ENCODE data around the gene HDAC9. TPM values are rescaled to one million over a fixed set of nuclear protein-coding genes. Genes with fewer than 3 reads are reported as not detected.

The HDAC9 gene
- total RNA-seq, 3 donors from 2014 or later (not counting 1 experiment from before 2014, with no cell fraction given) = 19.1 to 41.1 (median 24.1) TPM

DNA sequence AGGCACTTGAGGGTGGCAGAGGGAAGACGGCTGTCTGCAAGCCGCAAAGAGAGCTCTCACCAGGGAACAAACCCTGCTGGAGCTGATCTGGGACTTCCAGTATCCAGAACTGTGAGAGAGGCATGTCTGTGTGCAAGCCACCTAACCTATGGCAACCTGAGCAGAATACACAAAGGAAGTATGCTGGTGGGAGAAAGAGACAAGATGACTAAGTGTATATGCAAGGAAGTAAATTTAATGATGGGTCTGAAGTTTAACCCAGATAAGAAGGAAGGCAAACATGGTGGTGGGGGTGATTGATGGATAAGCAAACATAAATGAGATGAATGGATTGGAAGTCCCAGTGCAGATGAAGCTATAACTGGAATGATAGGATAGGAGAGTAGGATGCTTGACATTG, 328.6 kb downstream of the HDAC9 start:
- Histone ChIP-seq H3K36me3 (ENCODE audit: control insufficient read depth, insufficient read depth, low read length) (no peaks in the 10 kb centered on the region), H3K4me3 (ENCODE audit: low read length) (no peak overlapping the region), H3K9me3 (ENCODE audit: control insufficient read depth, insufficient read depth, low read length) (no peaks in the 10 kb centered on the region), H3K27me3 (ENCODE audit: control insufficient read depth, insufficient read depth, low read length) (no peaks in the 10 kb centered on the region), H3K4me1 (ENCODE audit: control insufficient read depth, insufficient read depth, low read length) (no peaks in the 10 kb centered on the region), H3K27ac (ENCODE audit: low read length) (no peak overlapping the region)
- no peak overlapping the region for H3K4me3 Mint-ChIP-seq
- TF ChIP-seq CTCF (IDR thresholded peaks at IDR 0.05) = no peak
- H3K27ac Mint-ChIP-seq = no peak overlapping the region
- peaks cover 0 to 3% of the 10 kb centered on the region in 2 donors for H3K9me3 Mint-ChIP-seq
- H3K4me1 Mint-ChIP-seq = no peaks in the 10 kb centered on the region
- intact Hi-C loops (cut with micrococcal nuclease) = no loop called here
- 99% methylated on average over 2 of the region's 2 CpGs for WGBS (ENCODE audit: insufficient coverage)
- H3K27me3 Mint-ChIP-seq (ENCODE audit: low read depth in 2 of 2) = no peaks in the 10 kb centered on the region
- DNase-seq (no peak), ATAC-seq (no peak)
- no peaks in the 10 kb centered on the region for H3K36me3 Mint-ChIP-seq

DNA sequence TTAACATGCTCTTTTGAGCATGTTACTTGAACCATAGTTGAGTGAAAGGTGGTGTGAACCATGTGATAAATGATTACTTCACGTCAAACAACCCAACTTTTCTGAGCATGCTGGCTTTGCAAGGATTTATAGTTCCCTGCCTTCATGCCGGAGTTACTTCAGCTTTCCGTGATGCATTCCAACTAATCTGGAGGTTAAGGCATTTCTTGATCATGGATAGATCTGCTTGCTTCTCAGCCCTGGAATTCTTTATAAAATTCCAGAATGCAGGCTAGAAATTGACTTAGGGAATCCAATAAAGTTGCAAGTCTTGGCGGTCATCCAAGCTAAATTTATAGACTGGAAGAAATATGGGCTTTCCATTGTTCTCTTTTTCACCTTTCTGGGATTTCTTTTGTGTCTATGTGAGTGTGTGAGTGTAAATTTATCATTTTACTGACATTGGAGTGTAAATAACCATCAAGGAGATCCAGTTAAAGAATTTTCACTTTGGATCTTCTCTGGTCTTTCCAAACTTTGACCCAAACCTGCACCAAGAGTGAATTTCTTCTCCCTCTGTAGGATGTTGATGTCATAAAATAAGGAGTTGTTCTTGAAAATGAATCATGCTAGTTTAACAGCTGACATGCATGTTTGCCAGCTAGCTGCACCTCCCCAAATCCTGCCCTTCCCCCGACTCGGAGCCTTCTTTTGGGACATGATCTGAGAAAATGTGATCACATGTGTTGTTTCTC, 332.9 kb downstream of the HDAC9 start:
- Mint-ChIP-seq H3K27ac (no peak overlapping the region), H3K27me3 (ENCODE audit: low read depth in 2 of 2) (no peaks in the 10 kb centered on the region), H3K36me3 (no peaks in the 10 kb centered on the region), H3K9me3 (no peaks in the 10 kb centered on the region), H3K4me1 (no peaks in the 10 kb centered on the region), H3K4me3 (no peak overlapping the region)
- DNase-seq = no peak
- no peak for TF ChIP-seq CTCF (IDR thresholded peaks at IDR 0.05)
- intact Hi-C loops (cut with micrococcal nuclease) = no loop called here
- Histone ChIP-seq H3K27ac (ENCODE audit: low read length) (no peak overlapping the region), H3K4me1 (ENCODE audit: control insufficient read depth, insufficient read depth, low read length) (no peaks in the 10 kb centered on the region), H3K27me3 (ENCODE audit: control insufficient read depth, insufficient read depth, low read length) (no peaks in the 10 kb centered on the region), H3K9me3 (ENCODE audit: control insufficient read depth, insufficient read depth, low read length) (no peaks in the 10 kb centered on the region), H3K36me3 (ENCODE audit: control insufficient read depth, insufficient read depth, low read length) (no peaks in the 10 kb centered on the region), H3K4me3 (ENCODE audit: low read length) (no peak overlapping the region)
- 94% methylated on average over 6 of the region's 6 CpGs for WGBS (ENCODE audit: insufficient coverage)
- no peak for ATAC-seq

- Histone ChIP-seq H3K27ac (ENCODE audit: low read length) (no peak overlapping the region), H3K4me1 (ENCODE audit: control insufficient read depth, insufficient read depth, low read length) (no peaks in the 10 kb centered on the region), H3K27me3 (ENCODE audit: control insufficient read depth, insufficient read depth, low read length) (no peaks in the 10 kb centered on the region), H3K9me3 (ENCODE audit: control insufficient read depth, insufficient read depth, low read length) (no peaks in the 10 kb centered on the region), H3K36me3 (ENCODE audit: control insufficient read depth, insufficient read depth, low read length) (no peaks in the 10 kb centered on the region), H3K4me3 (ENCODE audit: low read length) (no peak overlapping the region)
- Mint-ChIP-seq H3K27ac (no peak overlapping the region), H3K36me3 (no peaks in the 10 kb centered on the region), H3K27me3 (ENCODE audit: low read depth in 2 of 2) (no peaks in the 10 kb centered on the region), H3K4me3 (no peak overlapping the region), H3K9me3 (peaks cover 0 to 2% of the 10 kb centered on the region in 2 donors), H3K4me1 (no peaks in the 10 kb centered on the region)
- DNase-seq (no peak), ATAC-seq (no peak)
- intact Hi-C loops (cut with micrococcal nuclease) = no loop called here
- TF ChIP-seq CTCF (IDR thresholded peaks at IDR 0.05) = no peak
- 86% methylated on average over 8 of the region's 11 CpGs for WGBS (ENCODE audit: insufficient coverage)
Observed at GRCh38 chr7:18828994-18829857, 333.7 kb downstream of the HDAC9 start.

All from natural killer cell (primary cell).